Suppressor macrophage (primary cell): Measurements from ENCODE around the gene PCNA.
A peak's percentile ranks its signal among the peaks of the same experiment; 100 is the strongest.
"Not testable (repeated sequence)": the region's sequence is repeated elsewhere in the genome, so short reads cannot be mapped to it uniquely, and the experiment has no call there.

Source experiments
- DNase-seq, 4 experiments: peaks; one replicate each; pipeline ENCODE4 v3.0.0-alpha.2; 2020 to 2022

The PCNA gene

DNA sequence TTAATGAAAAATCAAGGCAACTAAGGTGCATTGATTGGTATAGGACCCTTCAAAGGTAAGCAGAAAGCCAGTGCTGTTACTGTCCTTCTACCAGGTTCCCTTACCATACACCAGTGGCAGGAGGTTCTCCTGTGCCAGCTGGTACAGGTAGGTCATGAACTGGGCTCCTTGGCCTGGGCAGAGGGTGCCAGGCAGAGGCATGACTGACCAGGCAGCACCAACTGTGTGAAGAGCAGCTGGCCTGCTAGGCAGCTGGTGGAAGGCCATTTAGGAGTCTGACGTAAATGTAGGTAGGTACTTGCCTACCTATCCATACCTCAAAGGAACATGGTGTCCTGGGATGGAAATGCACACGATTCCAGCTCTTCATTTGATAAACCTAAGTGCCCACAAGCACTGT is 23.3 kb downstream of the PCNA start:
- no peak for DNase-seq

DNA sequence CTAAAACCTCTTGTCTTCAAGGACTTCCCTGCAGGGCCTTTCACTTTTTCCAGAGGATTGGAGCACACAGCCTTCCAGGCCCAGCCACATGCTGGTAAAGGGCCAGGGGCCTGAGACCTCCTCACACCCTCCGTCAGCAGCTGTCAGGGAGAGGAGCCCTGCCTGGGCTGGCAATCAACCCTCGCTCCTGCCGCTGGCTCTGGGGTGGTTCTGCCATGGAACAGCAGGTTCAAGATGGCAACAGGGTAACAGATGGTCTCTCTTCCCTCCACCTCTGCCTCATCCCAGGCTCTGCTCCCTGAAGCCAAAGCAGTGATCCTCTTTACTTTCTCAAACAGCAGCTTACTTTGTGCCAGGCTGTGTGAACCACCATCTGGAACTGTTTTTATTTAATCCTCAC is 23.8 kb downstream of the PCNA start:
- no peak for DNase-seq

DNA sequence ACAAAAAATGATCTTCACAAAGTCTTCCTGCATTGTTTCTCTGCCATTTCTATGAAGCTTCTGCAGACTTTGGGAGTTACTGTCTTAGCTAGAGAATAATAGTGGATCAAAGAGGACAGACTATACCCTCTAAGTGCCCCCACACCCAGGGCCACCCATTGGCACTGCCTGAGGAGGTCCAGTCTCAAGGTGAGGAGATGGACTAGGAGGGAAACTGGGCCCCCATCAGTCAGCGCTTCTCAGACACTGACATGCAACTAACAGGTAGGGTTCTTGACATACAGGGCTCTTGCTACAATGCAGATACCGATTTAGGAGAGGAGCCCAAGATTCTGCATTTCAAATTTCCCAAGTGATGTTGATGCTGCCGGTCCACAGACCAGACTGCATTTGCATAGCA is 24.3 kb downstream of the PCNA start:
- DNase-seq, result no peak

DNA sequence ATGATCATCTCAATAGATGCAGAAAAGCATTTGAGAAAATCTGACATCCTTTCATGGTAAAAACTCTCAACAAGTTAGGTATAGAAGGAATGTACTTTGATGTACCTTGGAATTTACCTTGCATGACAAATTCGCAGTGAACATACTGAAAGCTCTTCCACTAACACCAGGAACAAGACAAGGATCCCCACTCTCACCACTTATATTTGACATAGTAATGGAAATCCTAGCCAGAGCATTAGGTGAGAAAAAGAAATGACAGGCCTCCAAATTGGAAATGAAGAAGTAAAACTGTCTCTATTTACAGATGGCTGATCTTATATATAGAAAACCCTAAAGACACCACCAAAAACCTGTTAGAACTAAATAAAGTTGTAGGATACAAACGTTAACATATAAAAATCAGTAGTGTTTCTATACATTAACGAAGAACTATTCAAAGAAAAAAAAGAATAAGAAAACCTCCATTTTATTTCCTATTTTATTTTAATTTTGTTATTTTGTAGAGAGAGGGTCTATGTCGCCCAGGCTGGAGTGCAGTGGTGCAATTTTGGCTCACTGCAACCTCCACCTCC is 26.9 kb downstream of the PCNA start:
- DNase-seq, result no peak

DNA sequence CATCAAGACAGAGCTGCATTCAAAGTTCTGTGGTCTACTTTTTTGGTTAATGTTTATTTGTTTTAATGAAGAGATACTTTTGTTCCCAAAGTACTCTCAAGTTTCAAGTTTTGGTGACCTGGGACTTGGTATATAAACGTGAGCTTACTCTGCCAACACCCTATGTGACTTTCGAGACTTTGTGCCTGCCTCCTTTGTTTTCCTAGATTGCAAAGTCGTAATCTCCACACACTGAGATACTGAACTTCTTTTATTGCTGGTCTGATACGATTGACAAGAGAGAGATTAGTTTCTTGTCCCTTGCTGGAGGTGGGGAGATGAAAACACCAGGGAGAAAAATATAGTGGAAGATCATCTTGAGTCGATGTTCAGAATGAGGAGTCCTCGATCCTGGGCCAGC is 27.9 kb downstream of the PCNA start:
- DNase-seq, result no peak

DNA sequence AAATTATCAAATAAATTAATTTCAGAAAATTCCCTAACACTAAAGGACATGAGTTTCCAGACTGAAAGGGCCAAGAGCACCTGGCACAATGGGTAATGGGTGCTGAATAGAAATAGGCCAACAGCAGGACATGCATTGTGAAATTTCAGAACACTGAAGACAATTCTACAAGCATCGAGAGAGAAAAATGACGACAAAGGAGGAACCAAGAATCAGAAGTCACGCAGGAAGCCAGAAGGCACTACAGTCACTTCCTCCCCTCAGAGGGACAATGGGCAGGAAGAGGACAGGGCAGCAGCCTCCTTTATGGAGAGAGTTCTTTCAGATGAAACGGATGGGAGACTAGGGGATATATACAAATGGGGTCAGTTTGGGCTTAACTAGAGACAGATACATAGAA is 29.6 kb downstream of the PCNA start:
- DNase-seq, result peak; percentile 81 to 96 (median 89)

DNA sequence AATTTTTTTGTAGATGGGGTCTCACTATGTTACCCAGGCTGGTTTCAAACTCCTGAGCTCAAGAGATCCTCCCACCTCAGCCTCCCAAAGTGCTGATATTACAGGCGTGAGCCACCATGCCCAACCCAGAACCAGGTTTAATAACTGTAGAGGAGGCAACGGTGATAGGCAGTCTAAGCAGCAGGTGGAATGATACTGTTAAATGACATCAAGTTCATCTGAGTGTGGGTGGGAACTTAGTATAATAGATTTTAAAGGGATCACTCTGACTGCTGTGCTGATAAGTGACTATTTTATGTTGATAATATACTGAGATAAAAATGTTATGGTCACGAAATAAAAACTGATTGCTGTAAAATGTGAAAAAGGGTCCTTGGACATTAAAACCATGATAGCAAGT is 31.1 kb downstream of the PCNA start:
- no peak for DNase-seq

DNA sequence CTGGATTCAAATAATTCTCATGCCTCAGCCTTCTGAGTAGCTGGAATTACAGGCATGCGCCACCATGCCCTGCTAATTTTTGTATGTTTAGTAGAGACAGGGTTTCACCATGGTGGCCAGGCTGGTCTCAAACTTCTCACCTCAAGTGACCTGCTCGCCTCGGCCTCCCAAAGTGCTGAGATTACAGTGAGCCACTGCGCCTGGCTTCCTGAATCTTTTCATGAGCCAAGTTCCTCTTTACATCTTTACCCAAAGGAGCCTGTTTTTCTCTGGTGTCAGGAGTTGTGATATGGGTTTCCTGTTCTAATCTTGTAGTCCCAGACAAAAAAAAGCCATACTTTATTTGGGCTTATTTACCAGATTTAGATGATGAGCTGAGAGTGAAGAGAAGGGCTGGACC is 34.4 kb downstream of the PCNA start:
- peak; percentile 77 to 91 (median 88) for DNase-seq

DNA sequence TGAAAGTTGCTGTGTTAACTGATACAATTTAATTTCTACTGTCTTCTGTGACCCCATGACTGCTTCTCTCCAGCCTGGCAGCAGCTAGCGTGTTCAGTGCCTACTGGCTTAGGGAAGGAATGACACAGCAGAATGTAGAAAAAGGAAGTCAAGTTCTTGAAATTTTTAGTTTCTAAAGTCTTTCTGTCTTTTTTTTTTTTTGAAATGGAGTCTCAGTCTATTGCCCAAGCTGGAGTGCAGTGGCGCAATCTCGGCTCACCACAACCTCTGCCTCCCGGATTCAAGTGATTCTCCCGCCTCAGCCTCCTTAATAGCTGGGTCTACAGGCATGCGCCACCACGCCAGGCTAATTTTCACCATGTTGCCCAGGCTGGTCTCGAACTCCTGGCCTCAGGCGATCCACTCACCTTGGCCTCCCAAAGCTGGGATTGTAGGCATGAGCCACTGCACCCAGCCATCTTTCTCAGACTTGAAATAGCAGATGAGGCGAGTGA is 39.3 kb downstream of the PCNA start:
- DNase-seq, result peak; percentile 88 to 99 (median 94)

DNA sequence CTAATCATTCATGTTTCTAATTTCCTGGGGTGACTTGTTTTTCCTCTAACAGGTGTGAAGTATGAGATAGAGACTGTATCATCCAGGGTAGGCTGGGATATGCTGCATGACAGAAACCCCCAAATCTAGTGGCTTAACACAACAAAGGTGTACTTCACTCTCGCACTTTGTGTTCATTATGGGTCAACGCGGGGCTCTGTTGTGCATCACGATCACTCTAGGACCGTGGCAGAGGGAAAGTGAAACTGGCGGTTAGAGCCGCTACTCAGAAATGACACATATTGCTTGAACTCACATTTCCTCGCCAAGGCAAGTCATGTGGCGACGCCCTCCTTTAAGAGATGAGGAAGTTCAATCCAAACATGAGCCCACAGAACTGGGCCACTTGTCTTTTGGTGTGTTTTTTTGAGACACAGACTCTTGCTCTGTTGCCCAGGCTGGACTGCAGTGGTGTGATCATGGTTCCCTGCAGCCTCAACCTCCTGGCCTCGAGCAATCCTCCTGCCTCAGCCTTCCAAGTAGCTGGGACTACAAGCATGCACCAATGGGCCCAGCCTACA is 41.3 kb downstream of the PCNA start:
- DNase-seq, result peak; percentile 92 to 98 (median 95)

DNA sequence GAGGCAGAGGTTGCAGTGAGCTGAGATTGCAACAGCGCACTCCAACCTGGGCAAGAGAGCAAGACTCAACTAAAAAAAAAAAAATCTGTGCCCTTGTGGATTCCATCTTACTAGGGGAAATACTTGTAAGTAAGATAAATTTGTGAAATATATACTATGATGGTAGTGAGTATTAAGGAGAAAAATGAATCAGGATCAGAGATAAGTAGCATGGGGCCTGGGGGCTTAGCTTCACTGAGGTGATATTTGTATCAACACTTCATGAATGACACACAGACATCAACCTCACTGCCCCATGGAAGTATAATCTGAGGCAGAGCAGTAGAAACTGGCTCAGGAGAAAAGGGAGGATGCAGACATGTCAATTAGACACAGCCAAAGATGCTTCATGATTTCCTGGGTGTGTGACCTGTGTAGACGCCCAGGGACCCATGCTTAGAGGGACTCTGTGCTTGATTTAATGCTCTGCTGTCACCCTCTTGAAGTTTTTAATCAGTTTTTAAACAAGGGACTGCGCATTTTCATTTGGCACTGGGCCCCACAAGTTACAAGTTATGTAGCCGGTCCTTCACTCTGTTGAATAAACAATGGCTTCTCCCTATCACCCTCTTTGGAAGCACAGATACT is 41.9 kb downstream of the PCNA start:
- peak in 1 of 4 experiments; percentile 10 for DNase-seq

DNA sequence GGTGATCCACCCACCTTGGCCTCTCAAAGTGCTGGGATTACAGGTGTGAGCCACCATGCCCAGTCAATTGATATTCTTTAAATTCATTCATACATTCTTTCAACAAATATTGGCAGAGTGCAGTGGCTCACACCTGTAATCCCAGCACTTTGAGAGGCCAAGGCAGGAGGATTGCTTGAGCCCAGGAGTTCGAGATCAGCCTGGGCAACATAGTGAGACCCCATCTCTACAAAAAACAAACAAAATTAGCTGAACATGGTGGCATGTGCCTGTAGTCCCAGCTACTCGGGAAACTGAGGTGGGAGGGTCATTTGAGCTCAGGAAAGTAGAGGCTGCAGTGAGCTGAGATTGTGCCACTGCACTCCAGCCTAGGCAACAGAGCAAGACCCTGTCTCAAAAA is 42.8 kb downstream of the PCNA start:
- DNase-seq, result not testable (repeated sequence)

DNA sequence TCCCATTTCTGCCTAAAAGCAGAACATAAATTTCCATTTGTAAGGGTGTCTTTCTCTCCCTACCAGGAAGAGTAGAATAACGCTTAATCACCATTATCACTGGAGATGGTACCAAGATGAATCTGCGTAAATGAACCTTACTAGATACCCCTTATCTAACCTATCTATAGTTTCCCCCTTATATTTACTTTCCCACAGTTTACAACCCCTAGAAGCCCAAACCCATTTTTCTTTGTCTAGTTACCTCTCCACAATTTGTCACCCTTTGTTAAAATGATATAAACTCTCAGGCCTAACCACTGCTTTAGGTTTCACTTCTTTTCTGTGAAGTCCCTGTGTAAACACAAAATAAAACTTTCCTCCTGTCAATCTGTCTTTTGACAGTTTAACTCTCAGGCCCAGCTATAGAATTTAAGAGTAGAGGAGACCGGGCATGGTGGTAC is 45.5 kb downstream of the PCNA start:
- no peak for DNase-seq

DNA sequence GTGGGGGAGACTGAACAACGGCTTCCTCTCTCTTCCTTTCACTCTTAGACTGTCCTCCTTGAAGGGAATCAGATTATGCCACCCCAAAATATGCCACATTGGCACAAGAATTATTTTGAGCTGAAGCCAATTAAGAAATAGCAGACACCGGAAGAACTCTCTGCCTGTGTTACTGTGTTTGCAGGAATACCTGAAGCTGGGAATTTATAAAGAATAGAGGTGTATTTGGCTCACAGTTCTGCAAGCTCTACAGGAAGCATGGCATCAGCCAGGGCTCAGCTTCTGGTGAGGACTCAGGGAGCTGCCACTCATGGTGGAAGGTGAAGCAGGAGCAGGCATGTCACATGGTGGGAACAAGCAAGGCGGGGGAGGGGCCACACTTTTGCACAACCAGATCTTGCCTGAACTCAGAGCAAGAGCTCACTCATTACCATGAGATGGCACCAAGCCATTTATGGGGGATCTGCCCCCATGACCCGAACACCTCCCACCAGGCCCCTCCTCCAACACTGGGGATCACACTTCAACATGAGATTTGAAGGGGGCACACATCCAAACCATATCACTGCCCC is 46.0 kb downstream of the PCNA start:
- peak; percentile 67 to 86 (median 80) for DNase-seq

DNA sequence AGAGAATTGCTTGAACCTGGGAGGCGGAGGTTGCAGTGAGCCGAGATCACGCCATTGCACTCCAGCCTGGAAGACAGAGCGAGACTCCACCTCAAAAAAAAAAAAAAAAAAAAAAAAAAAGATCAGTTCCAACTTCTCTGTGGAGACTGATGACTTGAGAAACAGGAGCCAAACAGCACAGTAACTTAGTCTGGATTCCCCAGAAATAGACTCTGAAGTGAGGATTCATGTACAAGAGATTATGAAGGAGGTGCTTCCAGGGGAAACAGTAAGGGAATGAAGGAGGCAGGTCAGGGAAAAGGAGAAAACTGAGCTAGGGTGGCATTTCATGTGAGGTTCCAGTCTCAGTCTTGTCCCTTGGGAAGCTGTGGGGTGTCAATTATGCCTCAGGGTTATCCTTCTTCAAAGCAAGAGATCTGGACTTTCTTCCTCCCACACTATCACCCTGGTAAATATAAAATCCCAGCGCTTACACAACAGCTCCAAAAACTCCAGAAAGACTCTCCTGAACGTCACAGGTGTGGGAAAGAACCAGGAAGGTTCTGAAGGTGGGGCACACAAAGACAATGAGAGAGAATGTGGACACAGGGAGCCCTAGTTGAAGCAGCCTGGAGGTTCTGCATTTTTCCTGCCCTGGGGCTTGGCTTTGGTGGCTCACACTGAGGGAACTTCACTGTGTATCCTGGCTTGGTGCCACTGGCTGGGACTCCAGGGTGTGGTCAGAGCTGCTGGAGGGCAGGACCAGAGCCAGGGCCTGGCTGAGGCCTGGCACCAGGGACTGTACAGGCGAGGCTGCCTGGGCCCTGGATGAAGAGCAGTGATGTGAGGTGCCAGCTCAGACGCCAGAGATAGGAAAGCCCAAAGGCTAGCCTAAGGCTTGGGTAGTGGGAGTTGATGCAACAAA is 46.8 kb downstream of the PCNA start:
- DNase-seq, result peak; percentile 87 to 95 (median 93)

DNA sequence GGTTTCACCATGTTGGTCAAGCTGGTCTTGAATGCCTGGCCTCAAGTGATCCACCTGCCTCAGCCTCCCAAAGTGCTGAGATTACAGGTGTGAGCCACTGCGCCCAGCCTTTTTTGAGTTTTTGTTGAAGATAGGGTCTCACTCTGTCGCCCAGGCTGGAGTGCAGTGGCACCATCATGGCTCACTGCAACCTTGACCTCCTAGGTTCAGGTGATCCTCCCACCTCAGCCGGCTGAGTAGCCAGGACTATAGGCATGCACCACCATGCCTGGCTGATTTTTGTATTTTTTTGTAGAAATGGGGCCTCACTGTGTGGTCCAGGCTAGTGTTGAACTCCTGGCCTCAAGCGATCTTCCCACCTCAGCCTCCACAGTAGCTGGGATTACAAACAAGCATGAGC is 47.8 kb downstream of the PCNA start:
- not testable (repeated sequence) for DNase-seq

DNA sequence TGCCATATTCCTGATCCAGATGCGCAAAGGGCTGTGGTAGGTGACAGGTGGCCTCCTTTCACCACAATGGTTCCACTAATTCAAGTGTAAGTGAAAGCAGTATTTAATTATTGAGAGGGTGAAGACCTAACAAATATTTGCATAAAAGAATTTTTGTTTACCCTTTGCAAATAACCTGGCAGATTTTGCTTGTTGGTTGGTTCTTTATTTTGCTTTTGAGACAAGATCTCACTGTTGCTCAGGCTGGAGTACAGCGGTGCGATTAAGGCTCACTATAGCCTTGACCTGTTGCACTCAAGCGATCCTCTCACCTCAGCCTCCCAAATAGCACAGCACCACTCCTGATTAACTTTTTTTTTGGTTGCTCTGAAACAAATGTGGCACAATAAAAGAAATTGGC is 49.2 kb downstream of the PCNA start:
- DNase-seq, result no peak

DNA sequence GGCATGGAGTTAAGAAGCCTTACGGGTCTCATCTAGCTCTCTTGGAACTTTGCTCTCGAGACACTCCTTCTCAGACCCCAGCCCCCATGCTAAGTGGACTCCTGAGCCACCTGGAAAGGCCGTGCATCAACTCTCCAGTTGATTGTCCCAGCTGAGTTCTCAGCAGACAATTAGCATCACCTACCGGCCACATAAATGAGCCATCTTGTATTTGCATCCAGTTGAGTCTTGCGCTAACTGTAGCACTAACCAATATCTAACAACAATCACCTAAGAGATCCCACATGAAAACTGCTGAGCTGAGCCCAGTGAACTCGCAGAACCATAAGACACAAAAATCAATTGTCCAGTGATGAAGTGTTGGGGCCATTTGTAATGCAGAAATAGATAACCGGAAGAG is 49.7 kb downstream of the PCNA start:
- DNase-seq, result no peak

DNA sequence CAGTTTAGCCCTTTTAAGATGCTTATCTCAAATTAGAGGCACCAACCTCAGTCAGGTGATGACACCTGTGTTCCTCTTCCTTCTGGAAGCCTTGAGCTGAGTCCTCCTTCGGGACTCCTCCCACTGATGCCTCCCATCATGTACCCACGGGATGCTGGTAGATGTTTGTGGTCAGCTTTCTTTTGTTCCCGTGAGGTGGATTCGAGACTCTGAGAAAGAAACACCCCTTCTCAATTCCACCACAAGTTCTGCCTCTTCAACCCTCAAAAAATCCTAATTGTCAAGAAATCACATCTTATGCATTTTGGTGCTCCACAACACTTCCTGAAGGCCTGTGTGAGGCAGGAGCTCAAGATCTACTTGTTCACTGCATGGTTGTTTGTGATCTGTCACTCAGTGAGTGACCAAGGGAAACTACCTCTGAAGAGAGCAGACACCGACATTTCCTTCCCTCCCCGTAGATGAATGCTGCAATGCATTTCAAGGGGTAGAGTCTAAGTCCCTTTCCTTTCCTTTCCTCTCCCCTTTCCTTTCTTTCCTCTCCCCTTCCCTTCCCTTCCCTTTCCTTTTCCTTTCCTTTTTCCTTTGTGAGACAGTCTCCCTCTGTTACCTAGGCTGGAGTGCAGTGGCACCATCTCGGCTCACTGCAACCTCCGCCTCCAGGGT is 50.5 kb downstream of the PCNA start:
- DNase-seq, result peak in 1 of 4 experiments; percentile 26

DNA sequence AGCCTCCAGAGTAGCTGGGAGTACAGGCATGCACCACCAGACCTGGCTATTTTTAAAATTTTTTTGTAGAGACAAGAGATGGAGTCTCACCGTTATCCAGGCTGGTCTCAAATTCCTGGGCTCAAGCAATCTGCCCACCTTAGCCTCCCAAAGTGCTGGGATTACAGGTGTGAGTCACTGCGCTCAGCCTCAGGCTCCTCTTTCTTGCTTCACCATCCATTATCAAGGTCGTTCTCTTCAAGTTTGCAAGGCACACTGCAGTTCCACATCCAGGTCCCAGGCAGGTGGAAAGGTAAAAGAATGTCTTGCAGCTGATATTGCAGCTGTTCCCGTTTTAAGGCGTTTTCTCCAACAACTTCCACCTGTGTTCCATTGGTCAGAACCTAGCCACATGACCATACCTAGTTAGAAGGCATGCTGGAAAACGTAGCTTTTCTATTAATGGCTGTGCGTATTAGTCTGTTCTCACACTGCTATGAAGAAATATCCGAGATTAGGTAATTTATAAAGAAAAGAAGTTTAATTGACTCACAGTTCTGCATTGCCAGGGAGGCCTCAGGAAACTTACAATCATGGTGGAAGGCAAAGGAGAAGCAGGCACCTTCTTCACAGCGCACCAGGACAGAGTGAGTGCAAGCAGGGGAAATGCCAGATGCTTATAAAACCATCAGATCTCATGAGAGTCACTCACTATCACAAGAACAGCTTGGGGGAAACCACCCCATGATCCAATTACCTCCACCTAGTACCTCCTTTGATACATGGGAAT is 51.7 kb downstream of the PCNA start:
- peak in 1 of 4 experiments; percentile 19 for DNase-seq

DNA sequence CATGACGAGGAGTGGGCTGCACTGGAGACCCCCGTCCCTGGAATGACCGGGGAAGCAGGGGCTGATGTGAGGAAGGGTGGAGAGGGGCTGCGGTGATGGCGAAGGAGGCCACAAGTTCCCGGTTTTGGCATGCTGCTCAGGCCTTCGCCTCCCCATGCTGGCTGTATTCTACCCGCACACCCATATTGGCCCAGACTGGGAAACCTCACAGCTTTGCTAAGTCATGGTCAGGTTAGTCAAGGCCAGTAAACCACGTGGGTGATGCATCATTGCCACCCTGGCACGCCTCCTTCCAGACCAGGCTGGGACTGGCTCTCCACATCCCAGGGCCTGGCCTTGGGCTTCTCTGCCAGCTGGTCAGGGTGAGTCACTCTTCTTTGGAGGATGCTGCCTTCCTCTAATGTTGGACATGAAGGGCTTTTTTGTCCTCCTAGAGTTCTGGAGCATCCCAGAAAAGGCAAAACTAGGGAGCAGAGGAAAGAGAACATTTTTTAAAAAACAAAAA is 53.8 kb downstream of the PCNA start:
- peak; percentile 95 to 99 (median 96) for DNase-seq
